Calu3 (cell line): ENCODE results near the gene PDE6A. TPM values are rescaled to one million over a fixed set of nuclear protein-coding genes. Genes with fewer than 3 reads are reported as not detected.
A peak's percentile ranks its signal among the peaks of the same experiment; 100 is the strongest.
"Not testable (repeated sequence)": the region's sequence is repeated elsewhere in the genome, so short reads cannot be mapped to it uniquely, and the experiment has no call there.

Experiments used
- BruUV-seq: library from RNA; stranded (reverse); fragments of 400-500 nt; replicated peaks from 2 replicates; lab custom pipeline; 2021; lab: Mats Ljungman, UMichigan
- CTCF ChIA-PET: fragments of 300-600 bp; sonication (Branson Sonifier 250); formaldehyde crosslinking; loops from one replicate; lab custom pipeline; 2022; ENCODE audit warnings: antibody characterized with exemption; lab: Charles Lee
- DNase-seq: peaks from one replicate; pipeline ENCODE4 v3.0.0; 2022
- H3K27ac Mint-ChIP-seq: one replicate; pipeline ENCODE4 v1.8.0; 2022; ENCODE audit warnings: mixed read lengths; ENCODE audit not compliant: unreplicated experiment
- H3K27me3 Mint-ChIP-seq: one replicate; pipeline ENCODE4 v1.8.0; 2022; ENCODE audit warnings: mixed read lengths; ENCODE audit not compliant: unreplicated experiment
- H3K36me3 Mint-ChIP-seq: one replicate; pipeline ENCODE4 v1.8.0; 2022; ENCODE audit warnings: mild to moderate bottlenecking, moderate library complexity, mixed read lengths; ENCODE audit not compliant: insufficient read depth, unreplicated experiment
- H3K4me1 Mint-ChIP-seq: one replicate; pipeline ENCODE4 v1.8.0; 2022; ENCODE audit warnings: mild to moderate bottlenecking, low read depth, mixed read lengths; ENCODE audit not compliant: unreplicated experiment
- H3K4me3 Mint-ChIP-seq: one replicate; pipeline ENCODE4 v1.8.0; 2022; ENCODE audit warnings: mild to moderate bottlenecking, low read depth, moderate library complexity, mixed read lengths; ENCODE audit not compliant: unreplicated experiment
- H3K9me3 Mint-ChIP-seq: one replicate; pipeline ENCODE4 v1.8.0; 2022; ENCODE audit warnings: low read depth, mixed read lengths; ENCODE audit not compliant: unreplicated experiment
- CTCF ChIP-seq: fragments of 200-600 bp; IDR thresholded peaks from one replicate; pipeline ENCODE4 v1.8.0; 2022; ENCODE audit warnings: antibody characterized with exemption; ENCODE audit not compliant: unreplicated experiment
- intact Hi-C: fragments of 100-400 bp; cut with micrococcal nuclease; formaldehyde crosslinking; loops from one replicate; pipeline ENCODE4 v1.10.0; 2022; ENCODE audit not compliant: unreplicated experiment
- total RNA-seq: library from RNA; stranded (reverse); gene quantifications from 2 replicates; pipeline ENCODE4 v1.2.3, GENCODE V29; 2022

PDE6A gene
- total RNA-seq, 1 experiment from 2014 or later: not detected

- no peak overlapping the region for H3K4me3 Mint-ChIP-seq
- BruUV-seq: no TSS peak
- TF ChIP-seq CTCF: no peak
- CTCF ChIA-PET: no interaction called here
- H3K36me3 Mint-ChIP-seq: no peaks in the 10 kb centered on the region
- H3K9me3 Mint-ChIP-seq: no peaks in the 10 kb centered on the region
- H3K27ac Mint-ChIP-seq: peak overlapping the region; percentile 50
- intact Hi-C loops: no loop called here
- no peak for DNase-seq
- H3K4me1 Mint-ChIP-seq: peaks cover 21% of the 10 kb centered on the region
- H3K27me3 Mint-ChIP-seq: no peaks in the 10 kb centered on the region
Observed at GRCh38 chr5:149953436-149954121, 9.0 kb upstream of the PDE6A start.

- no peak overlapping the region for H3K27ac Mint-ChIP-seq
Observed at GRCh38 chr5:149951138-149951749, 6.7 kb upstream of the PDE6A start.

GRCh38 chr5:149948993-149949392 lies 4.4 kb upstream of the PDE6A start:
- no peaks in the 10 kb centered on the region for H3K27me3 Mint-ChIP-seq
- no peak overlapping the region for H3K4me3 Mint-ChIP-seq
- no TSS peak for BruUV-seq
- DNase-seq: no peak
- H3K27ac Mint-ChIP-seq: no peak overlapping the region
- CTCF ChIA-PET: interaction anchor here (0.9 to 1.3 kb wide), 2 partner anchors 9 to 12 kb away, joined by 3 to 5 read pairs; partner anchors contain the start of gene SLC26A2
- H3K36me3 Mint-ChIP-seq: no peaks in the 10 kb centered on the region
- no peak for TF ChIP-seq CTCF
- H3K4me1 Mint-ChIP-seq: peaks cover 7% of the 10 kb centered on the region
- no peaks in the 10 kb centered on the region for H3K9me3 Mint-ChIP-seq
- intact Hi-C loops: no loop called here

More at GRCh38 chr5:149951138-149951749, 6.7 kb upstream of the PDE6A start:
- no TSS peak for BruUV-seq
- peaks cover 7% of the 10 kb centered on the region for H3K4me1 Mint-ChIP-seq
- intact Hi-C loops: no loop called here
- CTCF ChIA-PET: no interaction called here
- no peak overlapping the region for H3K4me3 Mint-ChIP-seq
- no peaks in the 10 kb centered on the region for H3K9me3 Mint-ChIP-seq
- DNase-seq: no peak
- TF ChIP-seq CTCF: no peak
- no peaks in the 10 kb centered on the region for H3K27me3 Mint-ChIP-seq
- no peaks in the 10 kb centered on the region for H3K36me3 Mint-ChIP-seq

- DNase-seq: no peak
- intact Hi-C loops: no loop called here
- Mint-ChIP-seq H3K9me3 (no peaks in the 10 kb centered on the region), H3K36me3 (peaks cover 4% of the 10 kb centered on the region), H3K4me1 (peaks cover 33% of the 10 kb centered on the region), H3K4me3 (no peak overlapping the region), H3K27ac (no peak overlapping the region), H3K27me3 (no peaks in the 10 kb centered on the region)
- BruUV-seq: no TSS peak
- CTCF ChIA-PET: interaction anchor here (1.1 to 1.2 kb wide), 2 partner anchors 12 to 14 kb away, joined by 3 read pairs; partner anchors contain the start of gene SLC26A2
- TF ChIP-seq CTCF: no peak
Observed at GRCh38 chr5:149946118-149946517, 1.5 kb upstream of the PDE6A start.

- BruUV-seq, H3K9me3 Mint-ChIP-seq, CTCF ChIA-PET, H3K4me3 Mint-ChIP-seq, H3K27me3 Mint-ChIP-seq, DNase-seq, intact Hi-C loops, H3K27ac Mint-ChIP-seq: not testable (repeated sequence)
- Mint-ChIP-seq H3K4me1 (peaks cover 55% of the 10 kb centered on the region), H3K36me3 (peaks cover 18% of the 10 kb centered on the region)
Observed at GRCh38 chr5:149943177-149943949, 1.2 kb downstream of the PDE6A start.

GRCh38 chr5:149942741-149943169 lies 1.8 kb downstream of the PDE6A start:
- Mint-ChIP-seq H3K36me3 (peaks cover 22% of the 10 kb centered on the region), H3K4me1 (peaks cover 59% of the 10 kb centered on the region)
- intact Hi-C loops, H3K27ac Mint-ChIP-seq, H3K4me3 Mint-ChIP-seq, H3K27me3 Mint-ChIP-seq, CTCF ChIA-PET, BruUV-seq, H3K9me3 Mint-ChIP-seq, DNase-seq: not testable (repeated sequence)
